ENCODE measurements around the gene PLXNA2.

GRCh38 chr1:208120431-208120790 lies 123.8 kb downstream of the PLXNA2 start:
- TF ChIP-seq SPI1 (IDR thresholded peaks at IDR 0.05; ENCODE audit: low read depth, low read length) = no peak
- TF ChIP-seq POLR2A (IDR thresholded peaks at IDR 0.05; ENCODE audit: low read depth, low read length) = no peak

All from GM12891 (cell line).